Muscle of leg (tissue), 11 donors: ENCODE data around the gene TCEAL3. TPM values are rescaled to one million over a fixed set of nuclear protein-coding genes. Genes with fewer than 3 reads are reported as not detected.

Experiments used
- DNase-seq: peaks from one replicate; pipeline ENCODE4 v3.0.0; 2013
- H3K27ac ChIP-seq: one replicate; pipeline ENCODE4 v1.5.1; 2013; ENCODE audit warnings: mild to moderate bottlenecking, low read length, control low read depth
- H3K27me3 ChIP-seq: one replicate; pipeline ENCODE4 v1.6.1; 2013; ENCODE audit warnings: low read length; ENCODE audit not compliant: control insufficient read depth, insufficient read depth
- H3K36me3 ChIP-seq: one replicate; pipeline ENCODE4 v1.6.1; 2013; ENCODE audit warnings: low read length; ENCODE audit not compliant: control insufficient read depth, insufficient read depth
- H3K4me1 ChIP-seq: one replicate; pipeline ENCODE4 v1.6.1; 2013; ENCODE audit warnings: low read length; ENCODE audit not compliant: control insufficient read depth, insufficient read depth
- H3K4me3 ChIP-seq: one replicate; pipeline ENCODE4 v1.5.1; 2013; ENCODE audit warnings: low read length, control low read depth
- H3K9me3 ChIP-seq: replicated peaks from 2 replicates; pipeline ENCODE4 v1.6.1; 2013; ENCODE audit warnings: low read depth, low read length; ENCODE audit not compliant: control insufficient read depth
- WGBS: methylation state at CpG from one replicate; pipeline ENCODE4 v1.1.5; 2013; ENCODE audit warnings: missing lambda C conversion rate; ENCODE audit not compliant: insufficient coverage; 5-methylcytosine and 5-hydroxymethylcytosine counted together
- polyA plus RNA-seq, 8 donors: library from polyadenylated mRNA; unstranded; fragments of 120-200 nt; gene quantifications; one replicate each; pipeline versions ENCODE4 v1.2.1 to v1.2.3, GENCODE V29; 2013; ENCODE audit warnings: inconsistent platforms in 1 of 8, low replicate concordance in 1 of 8; ENCODE audit not compliant: insufficient read length in 8 of 8, insufficient read depth in 1 of 8
- total RNA-seq: library from RNA; stranded (reverse); fragments of 120-200 nt; gene quantifications from one replicate; pipeline ENCODE4 v1.2.4, GENCODE V29; 2013

The TCEAL3 gene
- total and polyA plus RNA-seq, 9 donors: 6.3 to 17.9 (median 11.9) TPM

- H3K36me3 ChIP-seq: no peaks in the 10 kb centered on the region
- no peaks in the 10 kb centered on the region for H3K9me3 ChIP-seq
- WGBS: 38% methylated on average over 1 of the region's 1 CpG
- DNase-seq: no peak
- H3K27me3 ChIP-seq: peaks cover 3% of the 10 kb centered on the region
- no peak overlapping the region for H3K4me3 ChIP-seq
- no peaks in the 10 kb centered on the region for H3K4me1 ChIP-seq
- no peak overlapping the region for H3K27ac ChIP-seq
Observed at GRCh38 chrX:103616676-103617186, 9.0 kb downstream of the TCEAL3 start.

DNA sequence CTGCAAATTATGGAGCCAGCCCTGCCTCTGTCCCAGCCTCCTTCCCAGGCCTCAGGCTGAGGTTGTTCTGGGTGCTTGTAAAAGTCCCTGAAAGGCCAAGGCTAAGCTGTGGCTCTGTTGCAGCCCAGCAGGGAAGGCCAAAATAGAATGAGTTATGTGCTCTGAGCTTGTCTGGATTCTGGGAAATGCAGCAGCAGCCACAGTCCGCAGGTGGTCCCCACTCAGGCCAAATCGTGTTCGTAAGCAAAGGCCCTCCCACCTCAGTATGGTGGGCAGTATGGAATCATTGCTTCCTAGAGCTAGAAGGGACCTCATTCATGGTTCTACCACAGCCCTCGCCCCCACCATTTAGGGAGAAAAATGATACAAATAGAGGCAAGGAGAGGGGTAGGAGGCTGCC lies 16.3 kb downstream of the TCEAL3 start:
- DNase-seq: peak; percentile 1
- no peak overlapping the region for H3K4me3 ChIP-seq
- no peaks in the 10 kb centered on the region for H3K4me1 ChIP-seq
- no CpG with 5 or more reads among the region's 4 CpGs for WGBS
- no peaks in the 10 kb centered on the region for H3K9me3 ChIP-seq
- peaks cover 7% of the 10 kb centered on the region for H3K27me3 ChIP-seq
- no peak overlapping the region for H3K27ac ChIP-seq
- no peaks in the 10 kb centered on the region for H3K36me3 ChIP-seq

GRCh38 chrX:103626855-103627254 lies 19.1 kb downstream of the TCEAL3 start:
- Histone ChIP-seq H3K27ac (no peak overlapping the region), H3K4me1 (no peaks in the 10 kb centered on the region), H3K36me3 (peaks cover 4% of the 10 kb centered on the region), H3K27me3 (peaks cover 23% of the 10 kb centered on the region), H3K9me3 (no peaks in the 10 kb centered on the region), H3K4me3 (no peak overlapping the region)
- no peak for DNase-seq

GRCh38 chrX:103628386-103629317 lies 20.9 kb downstream of the TCEAL3 start, which contains the start of gene TCEAL1:
Gene TCEAL1, plus strand, starts transcription at chrX:103628975. Its CDS starts 942 bp downstream, at chrX:103629917.
- Histone ChIP-seq H3K4me1 (no peaks in the 10 kb centered on the region), H3K4me3 (peak within 1 kb of the TSS; percentile 63), H3K27me3 (peaks cover 23% of the 10 kb centered on the region), H3K27ac (peak within 1 kb of the TSS; percentile 99), H3K36me3 (peaks cover 4% of the 10 kb centered on the region), H3K9me3 (no peaks in the 10 kb centered on the region)
- DNase-seq: peak; percentile 76
- 31% methylated on average over 23 of the region's 32 CpGs for WGBS

GRCh38 chrX:103629318-103630170 lies 21.8 kb downstream of the TCEAL3 start:
- peaks cover 27% of the 10 kb centered on the region for H3K27me3 ChIP-seq
- DNase-seq: peak; percentile 90
- peak overlapping the region; percentile 99 for H3K27ac ChIP-seq
- no peaks in the 10 kb centered on the region for H3K9me3 ChIP-seq
- no peaks in the 10 kb centered on the region for H3K4me1 ChIP-seq
- H3K36me3 ChIP-seq: peaks cover 4% of the 10 kb centered on the region
- H3K4me3 ChIP-seq: peak overlapping the region; percentile 63
- WGBS: 21% methylated on average over 38 of the region's 49 CpGs

- Histone ChIP-seq H3K36me3 (peaks cover 4% of the 10 kb centered on the region), H3K27me3 (peaks cover 28% of the 10 kb centered on the region), H3K9me3 (no peaks in the 10 kb centered on the region), H3K27ac (peak overlapping the region; percentile 99), H3K4me3 (peak overlapping the region; percentile 63), H3K4me1 (no peaks in the 10 kb centered on the region)
- 49% methylated on average over 3 of the region's 6 CpGs for WGBS
- no peak for DNase-seq
Observed at GRCh38 chrX:103630171-103630511, 22.4 kb downstream of the TCEAL3 start.

DNA sequence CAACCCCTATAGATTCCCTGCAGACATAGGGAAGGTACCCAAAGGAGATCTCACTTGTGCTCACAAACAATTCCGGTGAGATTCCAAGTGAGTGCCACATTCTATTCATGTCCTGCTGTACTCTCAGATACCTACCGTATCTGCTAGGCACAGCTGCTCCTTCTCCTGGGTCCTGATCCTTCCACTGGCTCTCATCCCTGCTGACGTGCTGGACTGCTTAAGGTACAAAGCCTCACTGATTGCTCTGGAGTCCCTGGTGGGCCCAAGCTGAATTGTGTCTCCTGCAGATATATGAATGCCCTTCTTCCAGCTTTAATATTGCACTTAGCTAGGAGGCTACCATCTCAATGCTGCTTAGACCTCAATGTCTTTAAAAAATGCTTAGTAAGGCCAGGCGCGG lies 23.4 kb downstream of the TCEAL3 start:
- Histone ChIP-seq H3K4me1 (no peaks in the 10 kb centered on the region), H3K27ac (no peak overlapping the region), H3K4me3 (no peak overlapping the region), H3K27me3 (peaks cover 29% of the 10 kb centered on the region), H3K9me3 (no peaks in the 10 kb centered on the region), H3K36me3 (peaks cover 4% of the 10 kb centered on the region)
- WGBS: 76% methylated on average over 5 of the region's 5 CpGs
- DNase-seq: no peak

GRCh38 chrX:103635436-103635835 lies 27.7 kb downstream of the TCEAL3 start:
- Histone ChIP-seq H3K4me1 (no peaks in the 10 kb centered on the region), H3K27me3 (peaks cover 18% of the 10 kb centered on the region), H3K9me3 (no peaks in the 10 kb centered on the region), H3K27ac (no peak overlapping the region), H3K36me3 (peaks cover 4% of the 10 kb centered on the region), H3K4me3 (no peak overlapping the region)
- no peak for DNase-seq
- 60% methylated on average over 1 of the region's 2 CpGs for WGBS

DNA sequence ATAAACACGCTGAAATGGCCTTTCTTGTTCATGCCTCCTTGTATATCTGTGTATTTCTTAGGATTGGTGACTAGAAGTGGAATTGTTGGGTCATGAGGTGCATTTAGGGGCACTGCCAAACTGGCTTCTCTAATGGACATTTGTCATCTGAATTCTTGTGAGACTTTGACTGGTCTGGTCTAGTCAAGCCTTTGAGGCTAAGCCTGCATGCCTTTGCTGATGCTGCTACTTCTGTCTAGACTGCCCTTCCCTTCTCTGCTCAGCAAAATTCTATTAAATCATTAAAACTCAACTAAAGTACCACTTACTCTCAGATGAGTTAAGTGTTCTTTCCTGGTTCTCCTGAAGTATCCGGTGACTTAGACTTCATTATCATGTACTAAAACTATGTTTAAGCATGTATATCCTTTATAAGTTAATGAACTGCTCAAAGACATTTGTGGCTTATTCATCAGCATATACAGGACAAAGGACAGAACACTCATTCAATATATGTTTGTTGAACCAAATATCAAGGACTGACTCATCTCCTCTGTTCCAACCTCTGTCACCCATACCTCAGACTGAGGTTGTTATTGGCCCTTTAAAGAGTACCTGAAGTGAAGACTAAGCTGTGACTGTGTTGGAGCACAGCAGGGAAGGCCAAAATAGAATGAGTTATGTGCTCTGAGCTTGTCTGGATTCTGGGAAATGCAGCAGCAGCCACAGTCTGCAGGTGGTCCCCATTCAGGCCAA lies 30.0 kb downstream of the TCEAL3 start:
- Histone ChIP-seq H3K9me3 (no peaks in the 10 kb centered on the region), H3K4me1 (no peaks in the 10 kb centered on the region), H3K27me3 (peaks cover 18% of the 10 kb centered on the region), H3K36me3 (no peaks in the 10 kb centered on the region), H3K4me3 (no peak overlapping the region), H3K27ac (no peak overlapping the region)
- no peak for DNase-seq
- no CpG with 5 or more reads among the region's 2 CpGs for WGBS
